Esophagus muscularis mucosa (tissue), 4 donors: ENCODE results near the gene TSHZ3. TPM values are rescaled to one million over a fixed set of nuclear protein-coding genes. Genes with fewer than 3 reads are reported as not detected.
A peak's percentile ranks its signal among the peaks of the same experiment; 100 is the strongest.

Experiments
- DNase-seq: peaks from one replicate; pipeline ENCODE4 v3.0.0-alpha.2; 2017; ENCODE audit errors: extremely low spot score
- H3K27ac ChIP-seq, 4 donors: fragments of 200-600 bp; sonication (generic); replicated peaks in 1 of 4; 1 replicate in 3 of 4; 2 replicates in 1 of 4; pipeline ENCODE4 v1.5.1; 2016 to 2019; ENCODE audit warnings: mild to moderate bottlenecking in 1 of 4
- H3K27me3 ChIP-seq, 4 donors: fragments of 200-600 bp; sonication (generic); one replicate each; pipeline versions ENCODE4 v1.5.1 to v1.6.0; 2016 to 2019
- H3K36me3 ChIP-seq, 4 donors: fragments of 200-600 bp; sonication (generic); one replicate each; pipeline ENCODE4 v1.5.1; 2016 to 2019
- H3K4me1 ChIP-seq, 4 donors: fragments of 200-600 bp; sonication (generic); one replicate each; pipeline ENCODE4 v1.5.1; 2016 to 2019
- H3K4me3 ChIP-seq, 4 donors: fragments of 200-600 bp; sonication (generic); 1 replicate in 2 of 4; 2 replicates in 2 of 4; pipeline ENCODE4 v1.5.1; 2016 to 2019; ENCODE audit warnings: mild to moderate bottlenecking in 4 of 4, moderate library complexity in 1 of 4
- H3K9me3 ChIP-seq, 4 donors: fragments of 200-600 bp; sonication (generic); 1 replicate in 3 of 4; 2 replicates in 1 of 4; pipeline ENCODE4 v1.5.1; 2016 to 2019
- CTCF ChIP-seq, 3 experiments: fragments of 200-600 bp in 2 of 3; fragments of 450-650 bp in 1 of 3; sonication (generic) in 2 of 3; IDR thresholded peaks; one replicate each; pipeline ENCODE4 v1.5.1; 2017 to 2019; ENCODE audit warnings: antibody characterized with exemption in 3 of 3, mild to moderate bottlenecking in 2 of 3, moderate library complexity in 1 of 3
- EP300 ChIP-seq: sonication (generic); formaldehyde crosslinking; IDR thresholded peaks from one replicate; pipeline ENCODE4 v1.6.1; 2017; ENCODE audit warnings: antibody characterized with exemption
- POLR2A ChIP-seq: fragments of 450-650 bp; IDR thresholded peaks from one replicate; pipeline ENCODE4 v1.6.1; 2017; ENCODE audit warnings: antibody characterized with exemption, moderate library complexity, mild to moderate bottlenecking, low read depth
- POLR2AphosphoS5 ChIP-seq, 2 donors: sonication (generic); formaldehyde crosslinking; IDR thresholded peaks; one replicate each; pipeline ENCODE4 v1.6.1; 2017; ENCODE audit warnings: antibody characterized with exemption in 2 of 2
- WGBS: methylation state at CpG from one replicate; pipeline ENCODE4 v1.1.5; 2018; 5-methylcytosine and 5-hydroxymethylcytosine counted together
- intact Hi-C: fragments of 100-400 bp; cut with DNase I; formaldehyde crosslinking; loops from one replicate; pipeline ENCODE4 v1.15.1; 2023
- total RNA-seq, 4 donors: library from RNA; depleted of rRNA; stranded (reverse); fragments of >200 nt; gene quantifications; one replicate each; pipeline versions ENCODE4 v1.1.0 to v1.2.1, GENCODE V29; 2016

TSHZ3 gene
- total RNA-seq, 4 donors from 2014 or later, result 17.1 to 45.5 (median 24.6) TPM

GRCh38 chr19:31353833-31354232 lies 4.6 kb upstream of the TSHZ3 start:
- Histone ChIP-seq H3K4me1 (peaks cover 12 to 50% (median 32%) of the 10 kb centered on the region in 4 donors), H3K4me3 (no peak overlapping the region), H3K27ac (no peak overlapping the region), H3K27me3 (peaks cover 0 to 18% (median 0%) of the 10 kb centered on the region in 4 donors), H3K36me3 (no peaks in the 10 kb centered on the region), H3K9me3 (no peaks in the 10 kb centered on the region)
- 76% methylated on average over 10 of the region's 10 CpGs for whole genome bisulfite sequencing
- TF ChIP-seq EP300, result no peak
- TF ChIP-seq POLR2A, result no peak
- no peak for TF ChIP-seq CTCF (IDR thresholded peaks at IDR 0.05)
- TF ChIP-seq POLR2AphosphoS5 (IDR thresholded peaks at IDR 0.05), result no peak
- no peak for DNase-seq
- intact Hi-C loops, result loop anchor here (10.0 kb wide), 1 partner anchor 669 kb away; no protein-coding TSS in a partner anchor

GRCh38 chr19:31352782-31353651 lies 3.8 kb upstream of the TSHZ3 start:
- Histone ChIP-seq H3K4me1 (peaks cover 16 to 55% (median 37%) of the 10 kb centered on the region in 4 donors), H3K27ac (peak overlapping the region in 1 of 4 donors; percentile 93), H3K4me3 (peak overlapping the region in 1 of 4 donors; percentile 17), H3K36me3 (no peaks in the 10 kb centered on the region), H3K27me3 (peaks cover 0 to 18% (median 0%) of the 10 kb centered on the region in 4 donors), H3K9me3 (no peaks in the 10 kb centered on the region)
- TF ChIP-seq POLR2A (no peak), EP300 (no peak), CTCF (IDR thresholded peaks at IDR 0.05) (no peak), POLR2AphosphoS5 (IDR thresholded peaks at IDR 0.05) (no peak)
- intact Hi-C loops, result loop anchor here (10.0 kb wide), 1 partner anchor 668 kb away; no protein-coding TSS in a partner anchor
- no peak for DNase-seq
- WGBS, result 81% methylated on average over 43 of the region's 43 CpGs

GRCh38 chr19:31352296-31352781 lies 3.1 kb upstream of the TSHZ3 start:
- TF ChIP-seq EP300, result no peak
- no peak for TF ChIP-seq CTCF (IDR thresholded peaks at IDR 0.05)
- no peak for TF ChIP-seq POLR2AphosphoS5 (IDR thresholded peaks at IDR 0.05)
- no peak for TF ChIP-seq POLR2A
- intact Hi-C loops, result loop anchor here (10.0 kb wide), 1 partner anchor 668 kb away; no protein-coding TSS in a partner anchor
- no peaks in the 10 kb centered on the region for H3K36me3 ChIP-seq
- no peaks in the 10 kb centered on the region for H3K9me3 ChIP-seq
- peaks cover 21 to 60% (median 44%) of the 10 kb centered on the region in 4 donors for H3K4me1 ChIP-seq
- no peak for DNase-seq
- peak overlapping the region in 3 of 4 donors; percentile 93 to 96 (median 96) for H3K27ac ChIP-seq
- H3K4me3 ChIP-seq, result peak overlapping the region; percentile 76 to 98 (median 88)
- 75% methylated on average over 14 of the region's 14 CpGs for WGBS
- peaks cover 0 to 18% (median 0%) of the 10 kb centered on the region in 4 donors for H3K27me3 ChIP-seq

- H3K36me3 ChIP-seq, result no peaks in the 10 kb centered on the region
- peaks cover 0 to 18% (median 0%) of the 10 kb centered on the region in 4 donors for H3K27me3 ChIP-seq
- no peaks in the 10 kb centered on the region for H3K9me3 ChIP-seq
- peak overlapping the region; percentile 93 to 99 (median 96) for H3K27ac ChIP-seq
- H3K4me3 ChIP-seq, result peak overlapping the region; percentile 76 to 98 (median 88)
- WGBS, result 6% methylated on average over 14 of the region's 29 CpGs
- no peak for DNase-seq
- TF ChIP-seq POLR2AphosphoS5 (IDR thresholded peaks at IDR 0.05), result no peak
- TF ChIP-seq CTCF (IDR thresholded peaks at IDR 0.05), result no peak
- TF ChIP-seq POLR2A, result no peak
- no peak for TF ChIP-seq EP300
- intact Hi-C loops, result loop anchor here (10.0 kb wide), 1 partner anchor 667 kb away; no protein-coding TSS in a partner anchor
- peaks cover 21 to 60% (median 46%) of the 10 kb centered on the region in 4 donors for H3K4me1 ChIP-seq
Measured at GRCh38 chr19:31351855-31352195, 2.6 kb upstream of the TSHZ3 start.
